Fibroblast of lung (primary cell): ENCODE measurements around the gene KCNJ4.

Source experiments
- EZH2 ChIP-seq: IDR thresholded peaks from 2 replicates; pipeline ENCODE4 v1.5.1; 2012; ENCODE audit warnings: low read length, control low read depth, mild to moderate bottlenecking; ENCODE audit errors: missing control alignments
- TF ChIP-seq, protein P1 (sequence below), 2 donors: IDR thresholded peaks in 1 of 2; conservative IDR thresholded peaks in 1 of 2; 1 replicate in 1 of 2; 2 replicates in 1 of 2; pipeline ENCODE4 v1.5.1; 2011 to 2012; ENCODE audit warnings: low read length in 2 of 2, control low read depth in 1 of 2, inconsistent platforms in 1 of 2, low read depth in 1 of 2, mild to moderate bottlenecking in 1 of 2

DNA sequence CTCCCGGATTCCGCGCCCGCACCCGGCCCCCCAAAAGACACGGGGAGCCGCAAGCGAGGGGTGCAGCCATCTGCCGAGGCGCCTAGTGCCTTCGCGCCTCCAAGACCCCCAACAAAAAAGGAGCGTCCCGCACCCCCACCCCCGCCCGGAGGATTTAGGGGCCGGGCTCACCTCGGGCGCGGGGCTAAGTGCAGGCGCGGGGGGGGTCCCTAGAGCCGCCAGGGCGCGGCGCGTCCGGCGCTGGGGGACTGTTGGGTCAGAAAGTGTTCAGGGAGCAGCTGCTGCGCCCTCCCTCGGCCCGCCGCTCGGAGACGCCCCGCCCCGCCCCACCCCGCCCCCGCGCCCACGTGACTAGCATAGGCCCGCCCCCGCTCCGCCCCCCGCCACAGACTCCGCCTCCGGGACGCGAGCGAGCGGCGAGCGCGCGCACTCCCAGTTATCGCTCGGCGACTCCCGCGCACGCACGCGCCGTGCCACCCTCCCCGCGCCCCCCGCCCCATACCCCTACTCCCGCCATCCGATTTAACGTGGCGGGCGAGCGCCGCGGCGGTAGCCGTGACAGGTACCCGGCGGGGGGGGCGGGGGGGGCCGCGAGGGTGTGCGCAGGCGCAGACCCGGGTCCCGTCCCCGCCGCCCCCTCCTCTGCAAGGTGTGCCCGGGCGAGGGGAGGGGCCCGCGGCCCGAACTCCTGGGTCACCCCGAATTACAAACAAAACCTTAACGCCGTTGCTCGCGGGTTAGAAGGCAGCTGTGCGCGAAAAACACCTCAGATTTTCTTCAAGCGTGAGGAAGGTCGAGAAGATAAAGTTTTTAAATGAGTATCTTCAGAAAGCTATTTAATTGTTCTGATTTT lies 56.2 kb downstream of the KCNJ4 start:
- TF ChIP-seq, protein P1, sequence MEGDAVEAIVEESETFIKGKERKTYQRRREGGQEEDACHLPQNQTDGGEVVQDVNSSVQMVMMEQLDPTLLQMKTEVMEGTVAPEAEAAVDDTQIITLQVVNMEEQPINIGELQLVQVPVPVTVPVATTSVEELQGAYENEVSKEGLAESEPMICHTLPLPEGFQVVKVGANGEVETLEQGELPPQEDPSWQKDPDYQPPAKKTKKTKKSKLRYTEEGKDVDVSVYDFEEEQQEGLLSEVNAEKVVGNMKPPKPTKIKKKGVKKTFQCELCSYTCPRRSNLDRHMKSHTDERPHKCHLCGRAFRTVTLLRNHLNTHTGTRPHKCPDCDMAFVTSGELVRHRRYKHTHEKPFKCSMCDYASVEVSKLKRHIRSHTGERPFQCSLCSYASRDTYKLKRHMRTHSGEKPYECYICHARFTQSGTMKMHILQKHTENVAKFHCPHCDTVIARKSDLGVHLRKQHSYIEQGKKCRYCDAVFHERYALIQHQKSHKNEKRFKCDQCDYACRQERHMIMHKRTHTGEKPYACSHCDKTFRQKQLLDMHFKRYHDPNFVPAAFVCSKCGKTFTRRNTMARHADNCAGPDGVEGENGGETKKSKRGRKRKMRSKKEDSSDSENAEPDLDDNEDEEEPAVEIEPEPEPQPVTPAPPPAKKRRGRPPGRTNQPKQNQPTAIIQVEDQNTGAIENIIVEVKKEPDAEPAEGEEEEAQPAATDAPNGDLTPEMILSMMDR (conservative IDR thresholded peaks at IDR 0.05 in 1 of 2, IDR thresholded peaks at IDR 0.05 in 1 of 2; ENCODE audit: low read depth in 1 of 2, low read length in 2 of 2), result no peak
- no peak for TF ChIP-seq EZH2
